Activated gamma-delta T cell treated with anti-CD3 and anti-CD28 coated beads, Interleukin-2, amount 50 U/mL, for 16 hours (primary cell): Measurements from ENCODE around the gene UBQLNL.

Experiments
- DNase-seq: peaks from one replicate; pipeline ENCODE4 v3.0.0-alpha.2; 2020; ENCODE audit warnings: low read depth

The UBQLNL gene

GRCh38 chr11:5516599-5516998 is at the start of gene UBQLNL:
TSS of gene UBQLNL (minus strand) at chr11:5516699. CDS start at chr11:5516441, 258 bp downstream.
- DNase-seq: no peak

- DNase-seq: no peak
These were observed 47.9 kb upstream of the UBQLNL start for GRCh38 chr11:5564259-5565019.

- DNase-seq: no peak
These were observed 41.3 kb upstream of the UBQLNL start for GRCh38 chr11:5557751-5558150.

GRCh38 chr11:5556596-5557188 is 40.2 kb upstream of the UBQLNL start:
- no peak for DNase-seq

GRCh38 chr11:5553343-5553742 is 36.8 kb upstream of the UBQLNL start:
- DNase-seq: no peak

GRCh38 chr11:5550440-5551095 is 34.1 kb upstream of the UBQLNL start:
- no peak for DNase-seq

- DNase-seq: no peak
These were observed 31.9 kb upstream of the UBQLNL start, which contains the start of gene OR52H1 for GRCh38 chr11:5548440-5548839. TSS of gene OR52H1 (minus strand) at chr11:5548540. CDS start at chr11:5545505, 3,035 bp downstream.

GRCh38 chr11:5547982-5548381 is 31.5 kb upstream of the UBQLNL start:
- no peak for DNase-seq

- DNase-seq: no peak
These were observed 30.0 kb upstream of the UBQLNL start for GRCh38 chr11:5546457-5546856.

- no peak for DNase-seq
These were observed 24.9 kb upstream of the UBQLNL start for GRCh38 chr11:5541427-5541826.

GRCh38 chr11:5536482-5536881 is 20.0 kb upstream of the UBQLNL start:
- DNase-seq: no peak

- no peak for DNase-seq
These were observed 17.5 kb upstream of the UBQLNL start for GRCh38 chr11:5534046-5534445.

GRCh38 chr11:5531053-5531831 is 14.7 kb upstream of the UBQLNL start:
- no peak for DNase-seq

GRCh38 chr11:5528495-5528894 is 12.0 kb upstream of the UBQLNL start:
- no peak for DNase-seq

GRCh38 chr11:5527716-5528115 is 11.2 kb upstream of the UBQLNL start:
- no peak for DNase-seq

GRCh38 chr11:5524756-5525155 is 8.3 kb upstream of the UBQLNL start:
- DNase-seq: no peak

GRCh38 chr11:5522308-5522707 is 5.8 kb upstream of the UBQLNL start:
- no peak for DNase-seq

- DNase-seq: no peak
These were observed 5.0 kb upstream of the UBQLNL start for GRCh38 chr11:5521540-5521939.

- no peak for DNase-seq
These were observed 1.7 kb downstream of the UBQLNL start for GRCh38 chr11:5514841-5515240.

GRCh38 chr11:5509803-5510202 is 6.7 kb downstream of the UBQLNL start, which contains the start of gene UBQLN3:
TSS of gene UBQLN3 (minus strand) at chr11:5509957. CDS start at chr11:5509558, 399 bp downstream.
- no peak for DNase-seq

GRCh38 chr11:5508605-5509004 is 7.9 kb downstream of the UBQLNL start:
- DNase-seq: no peak

- no peak for DNase-seq
These were observed 8.6 kb downstream of the UBQLNL start for GRCh38 chr11:5507933-5508305.
